Adrenal gland (tissue), 12 donors: ENCODE results near the gene NAV2. TPM values are rescaled to one million over a fixed set of nuclear protein-coding genes. Genes with fewer than 3 reads are reported as not detected.

Source experiments
- DNase-seq, 7 donors: peaks; one replicate each; pipeline ENCODE4 v3.0.0-alpha.2; 2019 to 2020
- H3K27ac ChIP-seq, 5 donors: fragments of 200-600 bp; sonication (generic) in 4 of 5; 1 replicate in 3 of 5; 2 replicates in 2 of 5; pipeline versions ENCODE4 v1.5.1 to v1.8.0; 2016 to 2020; ENCODE audit warnings: mild to moderate bottlenecking in 1 of 5
- H3K27me3 ChIP-seq: fragments of 200-600 bp; 2 replicates; pipeline ENCODE4 v1.8.0; 2021
- H3K36me3 ChIP-seq, 2 donors: fragments of 200-600 bp; replicated peaks in 1 of 2; 1 replicate in 1 of 2; 2 replicates in 1 of 2; pipeline versions ENCODE4 v1.5.1 to v1.8.0; 2018 to 2022
- H3K4me1 ChIP-seq, 2 donors: fragments of 200-600 bp; replicated peaks in 1 of 2; 1 replicate in 1 of 2; 2 replicates in 1 of 2; pipeline versions ENCODE4 v1.5.1 to v1.8.0; 2018 to 2021
- H3K4me3 ChIP-seq, 4 donors: fragments of 200-600 bp; sonication (generic) in 3 of 4; one replicate each; pipeline ENCODE4 v1.5.1; 2016 to 2018
- H3K9me3 ChIP-seq, 3 donors: fragments of 200-600 bp; sonication (generic) in 1 of 3; replicated peaks in 1 of 3; 1 replicate in 2 of 3; 2 replicates in 1 of 3; pipeline versions ENCODE4 v1.5.1 to v1.8.0; 2016 to 2021
- CTCF ChIP-seq, 6 experiments: fragments of 450-650 bp in 4 of 6; fragments of 200-600 bp in 2 of 6; sonication (generic) in 1 of 6; IDR thresholded peaks; 1 replicate in 5 of 6; 2 replicates in 1 of 6; pipeline versions ENCODE4 v1.5.1 to v1.8.0; 2016 to 2021; ENCODE audit warnings: antibody characterized with exemption in 6 of 6, mild to moderate bottlenecking in 2 of 6, moderate library complexity in 1 of 6
- POLR2A ChIP-seq, 2 donors: fragments of 450-650 bp; IDR thresholded peaks; one replicate each; pipeline ENCODE4 v1.6.1; 2017; ENCODE audit warnings: antibody characterized with exemption in 2 of 2, mild to moderate bottlenecking in 2 of 2, moderate library complexity in 1 of 2
- WGBS, 4 donors: extraction: QIAGEN DNeasy Blood & Tissue Kit in 2 of 4; methylation state at CpG; one replicate each; pipeline versions ENCODE4 v1.1.5 to v1.1.7; 2013 to 2017; 5-methylcytosine and 5-hydroxymethylcytosine counted together
- intact Hi-C, 2 donors: fragments of 100-400 bp; cut with DNase I; formaldehyde crosslinking; loops; one replicate each; pipeline versions ENCODE4 v1.14.1 to v1.15.0; 2022 to 2023
- polyA plus RNA-seq, 3 donors: library from polyadenylated mRNA; stranded (reverse); fragments of 200-250 nt in 2 of 3; fragments of 350-450 nt in 1 of 3; fragmentation: Illumina TruSeq in 1 of 3; extraction: RNeasy Lipid Tissue Mini Kit (QIAGEN cat#74804) in 1 of 3; gene quantifications; one replicate each; pipeline ENCODE4 v1.2.3, GENCODE V29; 2013 to 2014
- total RNA-seq, 9 donors: library from RNA; depleted of rRNA in 4 of 9; stranded (reverse); fragments of >200 nt in 4 of 9; fragments of 120-200 nt in 1 of 9; fragmentation: NEBNext Ultra II Directional in 1 of 9; extraction: Animal tissue kit (Norgen Biotek cat#: 25700) in 1 of 9; gene quantifications; one replicate each; pipeline versions ENCODE4 v1.1.0 to v1.2.4, GENCODE V29; 2013 to 2023
- donor health status: healthy with polysubstance abuse.
- donor health status: Bipolar disorder and iron deficiency.
- donor health status: DM: yes; HTN: yes; CAD: no.
- donor health status: DM: no; HTN: no; CAD: no.
- donor health status: DM: no; HTN: no; CAD: no.
- donor health status: DM: yes; HTN: yes; CAD: no.

Gene NAV2
- total and polyA plus RNA-seq, 12 donors, result 1.6 to 9.2 (median 5.5) TPM

GRCh38 chr11:19832901-19833300 is 120.3 kb downstream of the NAV2 start:
- Histone ChIP-seq H3K27me3 (no peaks in the 10 kb centered on the region), H3K27ac (no peak overlapping the region)
- intact Hi-C loops, result no loop called here

DNA sequence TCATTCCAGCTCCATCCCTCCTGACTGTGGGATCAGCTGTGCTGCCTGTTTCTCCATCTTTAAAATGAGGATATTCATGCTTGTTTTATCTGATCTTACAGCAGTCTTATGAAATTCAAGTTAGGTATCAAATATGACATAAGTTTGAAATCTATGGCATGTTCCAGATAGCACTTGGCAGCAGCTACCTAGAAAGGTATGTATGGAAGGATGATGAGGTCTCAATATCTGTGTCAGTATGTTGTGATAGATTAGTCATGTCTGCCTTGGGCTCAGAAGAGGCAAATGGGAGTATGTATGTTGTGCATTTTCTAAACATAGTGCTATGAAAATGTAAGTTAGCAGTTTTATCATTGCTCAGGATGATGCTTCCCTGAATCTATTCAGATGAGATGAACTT is 122.1 kb downstream of the NAV2 start:
- no peaks in the 10 kb centered on the region for H3K4me1 ChIP-seq
- no peaks in the 10 kb centered on the region for H3K27me3 ChIP-seq
- no peaks in the 10 kb centered on the region for H3K9me3 ChIP-seq
- H3K27ac ChIP-seq, result no peak overlapping the region
- no peak for TF ChIP-seq POLR2A (IDR thresholded peaks at IDR 0.05)
- no peak for TF ChIP-seq CTCF (IDR thresholded peaks at IDR 0.05)
- DNase-seq, result no peak
- H3K4me3 ChIP-seq, result no peak overlapping the region
- no peaks in the 10 kb centered on the region for H3K36me3 ChIP-seq
- intact Hi-C loops, result no loop called here

More at GRCh38 chr11:19832901-19833300, 120.3 kb downstream of the NAV2 start:
- WGBS, 4 donors, result 87 to 96% (median 93%) methylated on average over 3 of the region's 3 CpGs
- Histone ChIP-seq H3K9me3 (no peaks in the 10 kb centered on the region), H3K36me3 (no peaks in the 10 kb centered on the region), H3K4me3 (no peak overlapping the region), H3K4me1 (no peaks in the 10 kb centered on the region)
- DNase-seq, result no peak
- TF ChIP-seq POLR2A (IDR thresholded peaks at IDR 0.05) (no peak), CTCF (IDR thresholded peaks at IDR 0.05) (no peak)

DNA sequence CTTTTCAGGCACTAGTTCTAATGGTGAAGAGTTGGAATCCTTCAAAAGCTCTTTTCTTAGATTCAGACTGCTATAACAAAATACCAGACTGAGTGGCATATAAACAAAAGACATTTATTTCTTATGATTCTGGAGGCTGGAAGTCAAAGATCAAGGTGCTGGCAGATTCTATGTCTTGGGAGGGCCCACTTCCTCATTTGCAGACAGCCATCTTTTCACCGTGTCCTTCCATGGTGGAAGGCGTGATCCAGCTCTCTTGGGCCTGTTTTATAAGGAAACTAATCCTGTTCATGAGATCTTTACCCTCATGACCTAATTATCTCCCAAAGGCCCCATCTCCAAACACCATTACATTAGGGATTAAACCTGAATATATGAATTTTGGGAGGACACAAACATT is 124.0 kb downstream of the NAV2 start:
- H3K36me3 ChIP-seq, result no peaks in the 10 kb centered on the region
- intact Hi-C loops, result no loop called here
- H3K4me3 ChIP-seq, result no peak overlapping the region
- DNase-seq, result no peak
- H3K27me3 ChIP-seq, result no peaks in the 10 kb centered on the region
- no peak overlapping the region for H3K27ac ChIP-seq
- H3K9me3 ChIP-seq, result no peaks in the 10 kb centered on the region
- 95 to 100% (median 98%) methylated on average over 2 of the region's 2 CpGs for WGBS, 4 donors
- TF ChIP-seq POLR2A (IDR thresholded peaks at IDR 0.05), result no peak
- no peak for TF ChIP-seq CTCF (IDR thresholded peaks at IDR 0.05)
- no peaks in the 10 kb centered on the region for H3K4me1 ChIP-seq

- no peak for DNase-seq
- Histone ChIP-seq H3K4me1 (no peaks in the 10 kb centered on the region), H3K9me3 (no peaks in the 10 kb centered on the region), H3K4me3 (no peak overlapping the region), H3K27ac (no peak overlapping the region), H3K27me3 (no peaks in the 10 kb centered on the region), H3K36me3 (no peaks in the 10 kb centered on the region)
- TF ChIP-seq POLR2A (IDR thresholded peaks at IDR 0.05) (no peak), CTCF (IDR thresholded peaks at IDR 0.05) (no peak)
- intact Hi-C loops, result no loop called here
- 83 to 91% (median 89%) methylated on average over 4 of the region's 4 CpGs for WGBS, 4 donors
Measured at GRCh38 chr11:19838994-19839768, 126.5 kb downstream of the NAV2 start.
